DMS114 treated with DMSO at 0.1 percent for 48 hours (cell line): ENCODE data around the gene PLOD3.
A peak's percentile ranks its signal among the peaks of the same experiment; 100 is the strongest.
"Not testable (repeated sequence)": the region's sequence is repeated elsewhere in the genome, so short reads cannot be mapped to it uniquely, and the experiment has no call there.

Experiments
- DNase-seq: peaks from one replicate; lab custom pipeline; 2025; ENCODE audit not compliant: unreplicated experiment; lab: John Stamatoyannopoulos, UW

Gene PLOD3, protein sequence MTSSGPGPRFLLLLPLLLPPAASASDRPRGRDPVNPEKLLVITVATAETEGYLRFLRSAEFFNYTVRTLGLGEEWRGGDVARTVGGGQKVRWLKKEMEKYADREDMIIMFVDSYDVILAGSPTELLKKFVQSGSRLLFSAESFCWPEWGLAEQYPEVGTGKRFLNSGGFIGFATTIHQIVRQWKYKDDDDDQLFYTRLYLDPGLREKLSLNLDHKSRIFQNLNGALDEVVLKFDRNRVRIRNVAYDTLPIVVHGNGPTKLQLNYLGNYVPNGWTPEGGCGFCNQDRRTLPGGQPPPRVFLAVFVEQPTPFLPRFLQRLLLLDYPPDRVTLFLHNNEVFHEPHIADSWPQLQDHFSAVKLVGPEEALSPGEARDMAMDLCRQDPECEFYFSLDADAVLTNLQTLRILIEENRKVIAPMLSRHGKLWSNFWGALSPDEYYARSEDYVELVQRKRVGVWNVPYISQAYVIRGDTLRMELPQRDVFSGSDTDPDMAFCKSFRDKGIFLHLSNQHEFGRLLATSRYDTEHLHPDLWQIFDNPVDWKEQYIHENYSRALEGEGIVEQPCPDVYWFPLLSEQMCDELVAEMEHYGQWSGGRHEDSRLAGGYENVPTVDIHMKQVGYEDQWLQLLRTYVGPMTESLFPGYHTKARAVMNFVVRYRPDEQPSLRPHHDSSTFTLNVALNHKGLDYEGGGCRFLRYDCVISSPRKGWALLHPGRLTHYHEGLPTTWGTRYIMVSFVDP

DNA sequence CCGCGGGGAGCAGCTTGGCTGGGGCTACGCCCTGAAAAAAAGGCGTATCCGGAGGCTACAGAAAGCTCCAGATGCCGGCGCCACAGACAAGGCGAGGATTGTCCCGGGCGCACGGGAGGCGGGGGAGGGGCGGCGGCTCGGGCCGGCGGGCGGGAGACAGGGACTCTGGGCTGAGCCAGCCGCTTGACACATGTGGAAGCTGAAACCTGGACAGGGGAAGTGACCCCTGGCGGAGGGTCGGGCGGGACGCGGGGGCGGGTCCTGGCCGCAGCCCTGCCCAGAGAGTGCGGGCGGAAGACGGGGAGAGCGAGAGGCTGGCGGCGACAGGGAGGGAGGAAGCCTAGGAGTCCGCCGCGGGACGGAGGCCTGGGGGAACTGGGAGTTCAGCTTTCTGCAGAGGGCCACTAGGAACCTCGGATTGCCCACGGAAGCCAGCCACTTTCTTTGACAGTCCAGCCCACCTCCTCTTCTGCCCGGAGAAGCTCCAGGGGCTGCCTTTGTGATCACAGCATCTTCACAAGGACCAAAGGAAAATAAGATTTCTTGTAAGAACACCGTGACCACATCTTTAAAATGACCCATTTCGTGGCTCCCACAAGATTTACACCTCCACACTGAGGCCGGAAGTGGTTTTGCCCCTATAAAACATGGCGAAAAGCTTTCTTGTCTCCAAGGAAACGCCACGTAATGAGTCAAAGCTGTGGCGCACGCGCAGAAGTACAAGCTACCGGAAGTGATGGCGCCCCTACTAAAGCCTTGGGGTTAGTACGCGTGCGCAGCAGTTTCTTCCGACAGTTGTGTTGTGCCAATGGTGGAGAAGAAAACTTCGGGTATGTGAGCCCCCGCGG is at the start of gene PLOD3, which contains the start of gene ZNHIT1:
PLOD3 (minus strand) TSS at position 194 of the 848 bp plus-strand sequence. CDS start 307 bp downstream, outside the sequence.
ZNHIT1 (plus strand) TSS at position 778 of the 848 bp plus-strand sequence; CDS start at position 809, 31 bp downstream.
- DNase-seq: peak; percentile 95

DNA sequence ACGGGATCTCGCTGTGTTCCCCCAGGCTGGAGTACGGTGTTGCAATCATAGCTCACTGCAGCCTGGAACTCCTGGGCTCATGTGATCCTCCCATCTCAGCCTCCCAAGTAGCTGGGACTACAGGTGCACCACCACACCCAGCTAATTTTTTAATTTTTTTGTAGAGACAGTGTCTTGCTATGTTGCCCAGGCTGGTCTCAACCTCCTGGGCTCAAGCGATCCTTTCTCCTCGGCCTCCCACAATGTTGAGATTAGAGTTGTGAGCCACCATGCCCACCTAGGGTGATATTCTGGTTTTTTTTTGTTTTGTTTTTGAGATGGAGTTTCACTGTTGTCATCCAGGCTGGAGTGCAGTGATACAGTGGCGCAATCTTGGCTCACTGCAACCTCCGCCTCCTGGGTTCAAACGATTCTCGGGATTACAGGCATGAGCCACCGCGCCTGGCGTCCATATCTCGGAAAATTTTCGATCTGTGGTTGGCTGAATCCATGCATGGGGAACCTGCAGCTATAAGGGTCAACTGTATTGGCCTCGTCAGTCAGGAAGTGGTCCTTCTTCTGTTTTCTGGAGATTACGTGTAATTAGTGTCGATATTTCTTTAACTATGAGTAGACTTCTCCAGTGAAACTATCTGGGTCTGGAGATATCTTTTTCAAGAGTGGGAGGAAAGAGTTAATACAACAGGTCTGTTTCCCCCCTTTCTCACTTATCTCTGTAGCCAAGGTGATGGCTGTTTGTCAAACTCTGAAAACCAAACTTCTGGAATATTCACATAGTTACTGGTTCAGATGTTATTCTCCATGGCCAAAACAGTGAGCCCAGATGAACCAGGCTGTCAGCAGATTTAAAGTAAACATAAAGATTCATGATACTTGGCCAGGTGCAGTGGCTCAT is 48.5 kb upstream of the PLOD3 start:
- no peak for DNase-seq

DNA sequence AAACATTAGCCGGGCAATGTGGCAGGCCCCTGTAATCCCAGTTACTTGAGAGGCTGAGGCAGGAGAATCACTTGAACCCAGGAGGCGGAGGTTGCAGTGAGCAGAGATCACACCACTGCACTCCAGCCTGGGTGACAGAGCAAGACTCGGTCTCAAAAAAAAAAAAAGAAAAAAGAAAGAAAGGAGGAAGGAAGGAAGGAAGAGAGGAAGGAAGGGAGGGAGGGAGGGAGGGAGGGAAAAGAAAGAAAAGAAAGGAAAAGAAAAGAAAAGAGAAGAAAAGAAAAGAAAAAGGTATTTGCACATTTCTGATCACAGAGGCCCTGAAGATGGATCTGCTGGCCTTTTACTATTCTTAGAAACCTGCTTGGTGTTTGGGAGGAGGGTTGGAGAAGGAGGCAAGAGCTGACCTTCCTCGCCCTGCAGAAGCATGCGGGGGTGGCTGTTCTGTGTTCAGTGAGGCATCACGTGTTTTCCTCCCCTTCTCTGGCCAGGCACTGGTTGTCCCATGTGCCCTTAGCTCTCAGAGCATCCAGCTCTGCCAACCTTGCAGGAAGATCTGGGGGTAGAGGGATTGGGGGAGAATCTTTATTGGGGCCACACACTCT is 46.8 kb upstream of the PLOD3 start:
- not testable (repeated sequence) for DNase-seq

DNA sequence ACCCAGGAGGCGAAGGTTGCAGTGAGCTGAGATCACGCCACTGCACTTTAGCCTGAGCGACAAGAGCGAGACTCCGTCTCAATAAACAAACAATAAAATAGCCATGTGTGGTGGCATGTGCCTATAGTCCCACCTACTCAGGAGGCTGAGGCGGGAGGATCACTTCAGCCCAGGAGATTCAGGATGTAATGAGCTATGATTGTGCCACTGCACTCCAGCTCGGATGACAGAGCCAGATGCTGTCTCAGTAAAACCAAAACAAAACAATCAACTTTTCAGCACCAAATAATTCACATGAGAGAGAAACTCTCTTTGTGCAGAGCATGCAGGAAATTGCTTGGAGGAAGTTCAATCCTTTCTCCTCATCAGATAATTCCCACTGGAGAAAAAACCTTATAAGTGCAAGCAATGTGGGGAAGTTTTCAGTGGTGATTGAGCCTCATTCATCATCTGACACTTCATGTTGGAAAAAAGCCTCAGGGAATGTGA is 40.9 kb upstream of the PLOD3 start:
- DNase-seq: no peak

DNA sequence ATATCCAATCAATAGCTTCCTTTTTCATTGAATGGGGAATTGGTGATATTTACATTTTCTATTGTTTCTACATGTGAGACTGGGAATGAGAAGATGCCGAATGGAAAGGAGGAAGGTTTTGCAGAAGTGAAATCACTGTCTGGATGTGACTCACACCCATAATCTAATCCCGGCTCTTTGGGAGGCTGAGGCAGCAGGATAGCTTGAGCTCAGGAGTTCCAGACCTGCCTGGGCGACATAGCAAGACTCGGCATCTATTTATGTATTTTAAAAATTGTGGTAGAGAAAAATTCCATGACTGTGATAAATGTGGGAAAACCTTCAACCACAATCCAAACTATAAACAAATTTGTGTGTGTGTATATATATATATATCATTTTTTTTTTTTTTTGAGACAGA is 38.4 kb upstream of the PLOD3 start:
- DNase-seq: no peak

DNA sequence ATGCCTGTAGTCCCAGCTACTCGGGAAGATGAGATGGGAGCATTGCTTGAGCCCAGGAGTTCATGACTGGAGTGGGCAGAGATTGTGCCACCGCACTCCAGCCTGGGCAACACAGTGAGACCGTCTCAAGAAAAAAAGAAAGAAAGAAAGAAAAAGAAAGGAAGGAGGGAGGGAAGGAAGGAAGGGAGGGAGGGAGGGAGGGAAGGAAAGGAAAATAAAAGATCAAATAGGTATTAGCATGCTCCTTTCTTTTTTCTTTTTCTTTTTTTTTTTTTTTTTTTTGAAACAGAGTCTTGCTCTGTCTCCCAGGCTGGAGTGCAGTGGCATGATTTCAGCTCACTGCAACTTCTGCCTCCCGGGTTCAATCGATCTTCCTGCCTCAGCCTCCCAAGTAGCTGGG is 35.8 kb upstream of the PLOD3 start:
- DNase-seq: not testable (repeated sequence)

DNA sequence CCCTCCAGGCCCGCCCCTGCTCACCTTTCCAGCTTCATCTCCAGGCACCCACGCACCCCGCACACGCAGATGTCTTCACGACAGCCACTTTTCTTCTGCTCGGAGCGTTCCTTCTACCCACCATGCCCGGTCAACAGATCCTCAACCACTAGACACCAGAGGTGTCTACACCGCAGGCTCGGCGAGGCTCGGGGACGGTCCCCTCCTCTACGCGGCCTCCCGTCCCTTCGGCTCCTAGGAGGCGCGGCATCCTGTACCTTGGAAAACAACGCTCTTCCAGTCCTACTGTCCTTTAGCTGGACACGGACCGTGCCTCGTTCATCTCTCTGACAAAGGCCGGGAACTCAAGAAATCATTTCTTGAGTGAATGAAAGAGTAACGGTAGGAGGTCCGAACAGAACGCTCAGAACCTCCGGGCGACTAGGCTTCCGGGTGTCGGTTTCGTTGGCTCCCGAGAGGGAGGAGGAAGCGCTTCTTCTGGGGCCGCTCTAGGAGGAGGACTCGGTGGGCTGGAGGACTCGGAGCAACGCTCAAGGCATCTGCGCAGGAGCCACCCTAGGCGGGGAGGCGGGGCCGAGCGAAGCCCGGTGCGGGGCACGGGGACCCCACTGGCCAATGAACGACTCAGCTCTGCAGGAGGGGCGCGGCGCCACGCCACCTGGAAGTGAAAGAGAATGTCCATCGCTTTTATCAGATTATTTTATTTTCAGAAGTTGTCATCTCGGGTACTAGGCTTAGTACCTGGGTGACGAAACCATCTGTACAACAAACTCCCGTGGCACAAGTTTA is 34.7 kb upstream of the PLOD3 start:
- peak; percentile 95 for DNase-seq

DNA sequence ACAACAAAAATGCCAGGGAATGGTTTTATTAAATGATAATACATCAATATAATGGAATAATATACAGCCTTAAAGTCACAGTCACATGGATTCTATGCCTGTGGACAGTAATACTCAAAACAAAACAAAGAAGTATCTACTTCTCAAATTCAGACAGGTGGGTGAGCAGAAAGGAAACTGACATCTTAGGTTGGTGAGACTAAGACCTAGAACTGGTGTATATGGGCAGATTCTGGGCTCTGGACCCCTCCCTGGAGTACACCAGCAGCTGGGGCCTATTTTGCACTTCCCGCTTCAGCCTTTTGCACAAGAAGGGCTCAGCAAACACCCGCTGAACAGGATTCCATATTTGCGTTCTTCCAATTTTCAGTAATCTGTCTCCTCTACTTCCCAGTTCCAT is 32.9 kb upstream of the PLOD3 start:
- DNase-seq: no peak

DNA sequence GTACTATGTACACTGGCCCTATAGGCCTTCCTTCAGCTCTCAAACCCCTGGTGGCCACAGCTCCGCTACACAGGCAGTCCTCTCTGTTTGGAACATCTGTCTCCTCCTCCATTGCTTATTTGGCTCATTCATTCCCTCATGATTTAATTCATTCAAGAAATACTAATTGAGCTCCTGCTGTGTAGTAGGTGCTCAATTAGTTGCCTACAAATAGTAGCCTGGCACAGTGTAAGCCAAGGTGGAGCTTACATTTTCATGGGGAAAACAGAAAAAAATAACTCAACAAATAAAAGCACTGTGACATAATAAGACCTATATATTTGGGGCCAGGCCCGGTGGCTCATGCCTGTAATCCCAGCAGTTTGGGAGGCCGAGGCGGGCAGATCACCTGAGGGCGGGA is 30.9 kb upstream of the PLOD3 start:
- DNase-seq: peak; percentile 27

DNA sequence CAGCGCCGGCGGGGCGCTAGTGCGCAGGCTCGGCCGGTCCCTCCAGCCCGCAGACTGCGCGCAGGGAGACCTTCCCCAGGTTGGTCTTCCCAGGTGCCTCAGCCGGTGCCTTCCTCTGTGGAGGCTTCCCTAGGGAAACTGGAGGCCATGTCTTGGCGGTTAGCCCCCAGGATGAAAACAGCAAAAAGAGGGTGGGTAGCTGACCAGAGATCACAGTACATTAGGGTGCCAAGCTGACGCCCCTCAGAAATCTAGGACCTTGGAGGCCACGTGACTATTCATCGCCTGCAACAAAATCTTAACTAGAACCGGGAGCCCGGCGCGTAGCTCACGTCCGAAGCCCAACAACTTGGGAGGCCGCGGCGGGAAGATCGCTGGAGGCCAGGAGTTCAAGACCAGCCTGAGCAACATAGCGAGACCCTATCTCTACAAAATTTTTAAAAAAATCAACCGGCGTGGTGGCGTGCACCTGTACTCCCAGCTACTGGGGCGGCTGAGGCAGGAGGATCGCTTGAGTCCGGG is 27.8 kb upstream of the PLOD3 start:
- no peak for DNase-seq

DNA sequence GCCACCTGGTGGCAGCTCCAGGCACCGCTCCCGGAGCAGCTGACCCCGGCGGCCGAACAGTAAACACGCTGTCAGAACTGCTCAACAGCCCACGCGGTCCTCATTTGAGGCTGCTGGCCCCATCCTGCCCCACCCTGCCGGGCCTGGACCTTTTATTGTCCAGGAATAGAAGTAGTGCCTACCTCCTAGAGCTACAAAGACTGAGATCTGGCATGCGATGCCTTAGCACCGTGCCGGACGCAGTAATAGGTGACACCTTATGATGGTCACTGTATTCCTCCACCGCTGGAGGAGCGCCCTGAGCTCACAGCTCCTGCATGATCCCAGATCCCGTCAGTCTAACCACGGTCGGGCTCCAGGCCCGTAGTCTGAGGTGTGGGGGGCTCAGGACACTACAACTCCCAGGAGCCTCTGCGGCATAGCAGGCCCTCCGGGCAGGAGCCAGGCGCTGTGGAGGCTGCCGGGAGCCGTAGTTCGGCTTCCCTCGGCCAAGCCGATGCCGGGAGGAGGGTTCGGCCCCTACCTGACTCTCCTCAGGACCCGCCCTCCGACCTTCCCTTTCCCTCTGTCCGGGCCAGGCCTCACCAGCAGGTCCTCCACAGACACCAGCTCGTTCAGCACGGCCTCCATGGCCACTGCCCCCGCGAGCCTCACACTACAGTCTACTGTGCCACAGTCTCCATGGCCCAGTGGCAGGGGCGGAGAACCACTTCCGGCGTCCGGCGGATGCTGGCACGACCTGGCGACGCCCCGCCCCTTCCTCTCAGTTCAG is 27.2 kb upstream of the PLOD3 start, which contains the start of gene FIS1:
FIS1 (minus strand) TSS at position 707 of the 772 bp plus-strand sequence; CDS start at position 630, 77 bp downstream.
- DNase-seq: peak; percentile 86

DNA sequence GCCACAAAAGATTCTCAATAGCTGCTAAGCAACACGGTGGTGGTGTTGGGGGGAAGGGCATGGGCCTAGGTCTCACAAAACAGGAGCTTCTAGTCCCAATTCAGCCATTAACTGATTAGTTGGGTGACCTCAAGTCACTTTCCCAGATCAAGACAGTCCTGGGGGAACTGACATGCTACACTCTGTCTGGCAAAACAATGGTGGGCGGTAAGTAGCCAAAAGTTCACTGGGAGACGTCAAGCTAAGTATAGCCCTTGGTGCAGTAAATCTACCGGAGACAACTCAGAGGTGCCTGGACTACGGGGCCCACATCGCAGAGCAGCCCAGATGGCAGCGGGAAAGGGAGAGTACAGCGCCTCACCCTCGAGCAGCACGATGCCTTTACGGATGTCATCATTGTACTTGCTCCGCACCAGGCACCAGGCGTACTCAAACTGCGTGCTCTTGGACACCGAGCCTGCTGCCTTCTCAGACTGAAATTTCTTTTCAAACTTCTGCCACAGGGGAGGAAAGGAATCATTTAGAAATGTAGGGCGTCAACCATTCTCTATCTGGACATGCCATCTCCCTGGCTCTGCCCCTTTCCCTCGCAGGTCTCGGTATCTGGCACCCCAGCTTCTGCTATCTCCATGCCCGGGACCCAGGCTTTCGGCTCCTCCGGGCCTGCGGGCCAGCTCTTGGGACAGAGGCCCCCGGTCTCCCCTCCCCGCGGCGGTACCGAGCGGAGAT is 26.4 kb upstream of the PLOD3 start:
- DNase-seq: peak; percentile 48

DNA sequence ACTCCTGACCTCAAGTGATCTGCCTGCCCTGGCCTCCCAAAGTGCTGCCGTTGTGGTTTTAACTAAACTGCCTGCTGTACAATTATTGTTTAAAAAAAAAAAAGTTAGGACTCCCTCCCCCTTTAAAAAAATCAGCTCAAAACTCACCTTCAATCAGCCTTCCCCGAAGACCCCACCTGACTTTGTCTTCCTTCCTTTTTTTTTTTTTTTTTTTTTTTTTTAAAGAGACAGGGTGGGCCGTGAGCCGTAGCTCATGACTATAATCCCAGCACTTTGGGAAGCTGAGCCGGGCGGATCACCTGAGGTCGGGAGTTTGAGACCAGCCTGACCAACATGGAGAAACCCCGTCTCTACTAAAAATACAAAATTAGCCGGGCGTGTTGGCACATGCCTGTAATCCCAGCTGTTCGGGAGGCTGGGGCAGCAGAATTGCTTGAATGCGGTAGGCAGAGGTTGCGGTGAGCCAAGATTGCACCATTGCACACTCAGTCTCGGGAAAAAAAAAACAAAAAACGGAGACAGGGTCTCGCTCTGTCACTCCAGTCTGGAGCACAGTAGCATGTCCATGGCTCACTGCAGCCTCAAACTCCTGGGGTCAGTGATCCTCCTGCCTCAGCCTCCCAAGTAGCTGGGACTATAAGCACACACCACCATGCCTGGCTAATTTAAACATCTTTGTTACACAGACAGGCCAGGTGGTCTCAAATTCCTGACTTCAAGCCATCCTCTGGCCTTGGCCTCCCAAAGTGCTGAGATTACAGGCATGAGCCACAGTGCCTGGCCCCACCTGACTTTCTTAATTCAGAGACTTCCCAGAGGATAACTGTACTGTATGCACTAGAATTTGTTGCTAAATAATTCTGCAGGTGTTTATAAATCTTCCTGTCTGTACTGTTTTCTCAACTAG is 24.3 kb upstream of the PLOD3 start:
- DNase-seq: no peak

DNA sequence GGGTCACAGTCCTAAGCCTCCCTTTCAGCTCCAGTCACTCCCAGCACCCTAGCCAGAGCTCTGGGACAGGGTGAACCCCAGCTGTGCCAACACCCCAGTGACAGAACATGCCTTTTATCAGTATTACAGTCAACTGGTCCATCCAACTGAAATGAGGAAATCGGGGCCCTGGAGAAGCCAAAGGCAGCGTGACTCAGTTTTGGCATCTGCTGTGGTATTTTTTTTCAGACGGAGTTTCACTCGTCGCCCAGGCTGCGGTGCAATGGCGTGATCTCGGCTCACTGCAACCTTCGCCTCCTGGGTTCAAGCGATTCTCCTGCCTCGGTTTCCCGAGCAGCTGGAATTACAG is 23.6 kb upstream of the PLOD3 start:
- DNase-seq: no peak

DNA sequence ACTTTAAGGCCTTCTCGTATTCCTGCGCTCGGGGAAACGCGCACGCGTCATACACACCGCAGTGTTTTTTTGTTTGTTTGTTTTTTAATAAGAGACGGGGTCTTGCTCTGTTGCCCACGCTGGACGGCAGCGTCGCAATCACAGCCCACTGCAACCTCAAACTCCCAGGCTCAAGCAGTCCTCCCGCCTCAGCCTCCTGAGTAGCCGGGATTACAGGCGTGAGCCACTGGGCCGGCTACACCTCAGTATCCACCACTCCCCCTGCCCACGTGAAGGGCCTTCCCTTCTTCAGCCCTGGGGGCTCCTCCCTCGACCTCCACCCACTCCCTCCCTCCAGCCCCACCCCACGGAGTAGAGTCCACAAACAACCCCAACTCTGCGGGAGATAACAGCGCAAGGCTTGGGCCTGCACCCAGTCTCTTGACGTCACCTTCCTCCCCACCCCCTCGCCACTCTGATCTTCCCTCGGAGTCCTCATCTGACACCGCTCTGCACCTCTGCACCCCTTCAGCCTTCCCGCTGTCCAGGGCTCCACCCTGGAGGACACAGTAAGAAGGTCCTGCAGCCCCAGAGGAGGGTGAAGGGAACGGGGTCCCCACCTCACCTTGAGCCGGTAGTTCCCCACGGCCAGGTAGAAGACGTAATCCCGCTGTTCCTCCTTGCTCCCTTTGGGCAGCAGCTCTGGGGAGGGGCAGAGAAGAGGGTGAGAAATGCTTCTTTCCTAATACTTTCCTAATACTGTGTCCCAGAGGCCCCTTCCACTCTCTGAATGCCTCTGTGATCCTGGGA is 23.0 kb upstream of the PLOD3 start:
- no peak for DNase-seq

DNA sequence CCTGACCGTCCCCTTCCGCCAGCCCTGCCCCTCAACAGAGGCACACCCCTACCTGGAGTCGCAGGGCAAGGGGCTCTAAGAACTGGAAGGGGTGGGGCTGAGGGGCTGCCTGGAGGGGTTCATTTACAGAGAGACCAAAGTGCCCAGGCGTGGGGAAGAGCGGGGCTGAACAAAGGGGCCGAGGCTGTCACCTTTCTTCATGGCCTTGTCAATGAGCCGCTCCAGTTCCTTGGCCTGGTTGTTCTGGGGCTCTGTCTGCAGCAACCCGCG is 22.5 kb upstream of the PLOD3 start:
- DNase-seq: no peak
